Ovary (tissue), 3 donors: ENCODE data around the gene BRD2.

Source experiments
- POLR2A ChIP-seq: fragments of 450-650 bp; IDR thresholded peaks from one replicate; pipeline ENCODE4 v1.6.1; 2017; ENCODE audit warnings: antibody characterized with exemption, mild to moderate bottlenecking, moderate library complexity
- TF ChIP-seq, protein P1 (sequence below), 3 donors: fragments of 450-650 bp in 2 of 3; fragments of 200-600 bp in 1 of 3; IDR thresholded peaks; one replicate each; pipeline versions ENCODE4 v1.5.1 to v1.8.0; 2016 to 2022; ENCODE audit warnings: antibody characterized with exemption in 3 of 3, mild to moderate bottlenecking in 1 of 3
- donor health status: DM: no; HTN: no; CAD: no.

DNA sequence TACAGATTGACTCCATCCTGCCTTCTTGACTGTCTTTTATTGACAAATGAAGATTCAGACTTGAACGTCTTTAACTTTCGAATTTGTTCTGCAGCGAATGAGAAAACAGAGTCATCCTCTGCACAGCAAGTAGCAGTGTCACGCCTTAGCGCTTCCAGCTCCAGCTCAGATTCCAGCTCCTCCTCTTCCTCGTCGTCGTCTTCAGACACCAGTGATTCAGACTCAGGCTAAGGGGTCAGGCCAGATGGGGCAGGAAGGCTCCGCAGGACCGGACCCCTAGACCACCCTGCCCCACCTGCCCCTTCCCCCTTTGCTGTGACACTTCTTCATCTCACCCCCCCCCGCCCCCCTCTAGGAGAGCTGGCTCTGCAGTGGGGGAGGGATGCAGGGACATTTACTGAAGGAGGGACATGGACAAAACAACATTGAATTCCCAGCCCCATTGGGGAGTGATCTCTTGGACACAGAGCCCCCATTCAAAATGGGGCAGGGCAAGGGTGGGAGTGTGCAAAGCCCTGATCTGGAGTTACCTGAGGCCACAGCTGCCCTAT, 12.2 kb downstream of the BRD2 start:
- TF ChIP-seq, protein P1, sequence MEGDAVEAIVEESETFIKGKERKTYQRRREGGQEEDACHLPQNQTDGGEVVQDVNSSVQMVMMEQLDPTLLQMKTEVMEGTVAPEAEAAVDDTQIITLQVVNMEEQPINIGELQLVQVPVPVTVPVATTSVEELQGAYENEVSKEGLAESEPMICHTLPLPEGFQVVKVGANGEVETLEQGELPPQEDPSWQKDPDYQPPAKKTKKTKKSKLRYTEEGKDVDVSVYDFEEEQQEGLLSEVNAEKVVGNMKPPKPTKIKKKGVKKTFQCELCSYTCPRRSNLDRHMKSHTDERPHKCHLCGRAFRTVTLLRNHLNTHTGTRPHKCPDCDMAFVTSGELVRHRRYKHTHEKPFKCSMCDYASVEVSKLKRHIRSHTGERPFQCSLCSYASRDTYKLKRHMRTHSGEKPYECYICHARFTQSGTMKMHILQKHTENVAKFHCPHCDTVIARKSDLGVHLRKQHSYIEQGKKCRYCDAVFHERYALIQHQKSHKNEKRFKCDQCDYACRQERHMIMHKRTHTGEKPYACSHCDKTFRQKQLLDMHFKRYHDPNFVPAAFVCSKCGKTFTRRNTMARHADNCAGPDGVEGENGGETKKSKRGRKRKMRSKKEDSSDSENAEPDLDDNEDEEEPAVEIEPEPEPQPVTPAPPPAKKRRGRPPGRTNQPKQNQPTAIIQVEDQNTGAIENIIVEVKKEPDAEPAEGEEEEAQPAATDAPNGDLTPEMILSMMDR (IDR thresholded peaks at IDR 0.05) = no peak
- no peak for TF ChIP-seq POLR2A
